SK-N-SH (cell line): ENCODE data around the gene INSYN2B. TPM values are rescaled to one million over a fixed set of nuclear protein-coding genes. Genes with fewer than 3 reads are reported as not detected.

Experiments used
- CTCF ChIA-PET: fragments of 300-600, 350-600 bp; formaldehyde crosslinking; extraction: SDS; loops from one replicate; lab custom pipeline; 2021; lab: Yijun Ruan, JAX
- POLR2A ChIA-PET: fragments of 350-600 bp; sonication (Branson Sonifier 250); formaldehyde crosslinking; extraction: SDS; loops from one replicate; lab custom pipeline; 2020; ENCODE audit warnings: antibody characterized with exemption, inconsistent platforms; lab: Yijun Ruan, JAX
- DNase-seq: peaks from one replicate; pipeline ENCODE4 v3.0.0; 2012
- H2AFZ ChIP-seq: fragments of 200-600 bp; sonication (generic); 2 replicates; pipeline ENCODE4 v1.8.1; 2016; ENCODE audit warnings: antibody characterized with exemption, mild to moderate bottlenecking, low read depth
- H3F3A ChIP-seq: fragments of 200-600 bp; sonication (generic); replicated peaks from 2 replicates; pipeline ENCODE3; 2016; ENCODE audit warnings: antibody characterized with exemption, mild to moderate bottlenecking; ENCODE audit not compliant: insufficient read depth
- H3K27ac ChIP-seq, 2 experiments: fragments of 200-500 bp in 1 of 2; fragments of 200-600 bp in 1 of 2; sonication (Bioruptor generic) in 1 of 2; sonication (generic), shearing (Covaris generic) in 1 of 2; 2 replicates each; pipeline versions ENCODE4 v1.5.1 to v1.6.1; 2014 to 2016; ENCODE audit warnings: low read depth in 2 of 2, inconsistent platforms in 1 of 2, low read length in 1 of 2, mild to moderate bottlenecking in 1 of 2, mixed read lengths in 1 of 2
- H3K27me3 ChIP-seq: fragments of 200-600 bp; sonication (generic), shearing (Covaris generic); 2 replicates; pipeline ENCODE4 v1.6.1; 2016; ENCODE audit warnings: mixed run types; ENCODE audit not compliant: insufficient read depth
- H3K36me3 ChIP-seq, 2 experiments: fragments of 200-500 bp in 1 of 2; fragments of 200-600 bp in 1 of 2; sonication (Bioruptor generic) in 1 of 2; sonication (generic) in 1 of 2; replicated peaks in 1 of 2; 2 replicates each; pipeline versions ENCODE3 to v1.5.1; 2014 to 2016; ENCODE audit warnings: low read length in 1 of 2, mild to moderate bottlenecking in 1 of 2; ENCODE audit not compliant: insufficient read depth in 2 of 2, control insufficient read depth in 1 of 2
- H3K4me1 ChIP-seq, 2 experiments: fragments of 200-500 bp in 1 of 2; fragments of 200-600 bp in 1 of 2; sonication (Bioruptor generic) in 1 of 2; sonication (generic), shearing (Covaris generic) in 1 of 2; 2 replicates each; pipeline versions ENCODE4 v1.5.1 to v1.6.1; 2014 to 2016; ENCODE audit warnings: low read depth in 1 of 2, low read length in 1 of 2, mixed run types in 1 of 2; ENCODE audit not compliant: insufficient read depth in 2 of 2, control insufficient read depth in 1 of 2
- H3K4me2 ChIP-seq: fragments of 200-600 bp; sonication (generic), shearing (Covaris generic); 2 replicates; pipeline ENCODE4 v1.6.1; 2017; ENCODE audit warnings: mixed run types
- H3K4me3 ChIP-seq, 2 experiments: fragments of 200-500 bp in 1 of 2; fragments of 200-600 bp in 1 of 2; sonication (Bioruptor generic) in 1 of 2; sonication (generic), shearing (Covaris generic) in 1 of 2; 2 replicates each; pipeline versions ENCODE4 v1.5.1 to v1.8.1; 2014 to 2016; ENCODE audit warnings: low read depth in 2 of 2, inconsistent platforms in 1 of 2, low read length in 1 of 2, mild to moderate bottlenecking in 1 of 2, mixed read lengths in 1 of 2, moderate library complexity in 1 of 2
- H3K79me2 ChIP-seq: fragments of 200-600 bp; sonication (generic); 2 replicates; pipeline ENCODE4 v1.8.1; 2017; ENCODE audit warnings: mild to moderate bottlenecking; ENCODE audit not compliant: insufficient read depth
- H3K9ac ChIP-seq: fragments of 200-600 bp; sonication (generic); 2 replicates; pipeline ENCODE4 v1.6.1; 2017; ENCODE audit warnings: mixed run types
- H3K9me2 ChIP-seq: fragments of 200-600 bp; sonication (generic); 2 replicates; pipeline ENCODE4 v1.6.1; 2017; ENCODE audit warnings: mixed run types
- H3K9me3 ChIP-seq: fragments of 200-600 bp; sonication (generic); 2 replicates; pipeline ENCODE4 v1.6.1; 2017; ENCODE audit warnings: mixed run types, mild to moderate bottlenecking, moderate library complexity
- H4K20me1 ChIP-seq: fragments of 200-600 bp; sonication (generic); 2 replicates; pipeline ENCODE4 v1.6.1; 2017; ENCODE audit warnings: mild to moderate bottlenecking, mixed run types; ENCODE audit not compliant: insufficient read depth
- CHD2 ChIP-seq: fragments of 150-350 bp; IDR thresholded peaks from 2 replicates; pipeline ENCODE4 v1.6.1; 2018; ENCODE audit warnings: low read length; ENCODE audit not compliant: partially characterized antibody
- CTCF ChIP-seq: fragments of 200-600 bp; sonication (generic); IDR thresholded peaks from 2 replicates; pipeline ENCODE4 v1.6.1; 2017; ENCODE audit warnings: antibody characterized with exemption, mild to moderate bottlenecking, moderate library complexity
- EP300 ChIP-seq, 2 experiments: IDR thresholded peaks; 2 replicates each; pipeline versions ENCODE4 v1.4.0 to v1.6.1; 2012; ENCODE audit warnings: borderline replicate concordance in 1 of 2, low read depth in 1 of 2, low read length in 1 of 2
- GABPA ChIP-seq: IDR thresholded peaks from 2 replicates; pipeline ENCODE4 v1.4.0; 2012; ENCODE audit warnings: low read depth, mild to moderate bottlenecking
- GATA2 ChIP-seq: sonication (generic); formaldehyde crosslinking; IDR thresholded peaks from 2 replicates; pipeline ENCODE4 v1.5.0; 2020; ENCODE audit warnings: mild to moderate bottlenecking, missing genetic modification reagents
- IRF3 ChIP-seq: fragments of 150-350 bp; IDR thresholded peaks from 2 replicates; pipeline ENCODE4 v1.6.1; 2016; ENCODE audit warnings: mild to moderate bottlenecking, low read depth, low read length
- JUND ChIP-seq: IDR thresholded peaks from 2 replicates; pipeline ENCODE4 v1.4.0; 2012
- MAX ChIP-seq: IDR thresholded peaks from 2 replicates; pipeline ENCODE4 v1.4.0; 2012; ENCODE audit warnings: low read depth
- POLR2AphosphoS5 ChIP-seq: IDR thresholded peaks from 2 replicates; pipeline ENCODE4 v1.6.1; 2012; ENCODE audit warnings: low read depth, low read length
- RAD21 ChIP-seq: IDR thresholded peaks from 2 replicates; pipeline ENCODE4 v1.6.1; 2012; ENCODE audit warnings: mild to moderate bottlenecking, low read length
- RXRA ChIP-seq: IDR thresholded peaks from 2 replicates; pipeline ENCODE4 v1.4.0; 2012; ENCODE audit warnings: low read depth, mild to moderate bottlenecking, borderline replicate concordance
- TAF1 ChIP-seq: IDR thresholded peaks from 2 replicates; pipeline ENCODE4 v1.6.1; 2012; ENCODE audit warnings: low read depth, mild to moderate bottlenecking, low read length, moderate library complexity, borderline replicate concordance
- TCF12 ChIP-seq: IDR thresholded peaks from 2 replicates; pipeline ENCODE4 v1.4.0; 2012
- TEAD4 ChIP-seq: IDR thresholded peaks from 2 replicates; pipeline ENCODE4 v1.4.0; 2012; ENCODE audit warnings: mild to moderate bottlenecking, borderline replicate concordance; ENCODE audit not compliant: insufficient read depth
- USF1 ChIP-seq: IDR thresholded peaks from 2 replicates; pipeline ENCODE4 v1.4.0; 2012; ENCODE audit warnings: low read depth, borderline replicate concordance
- ZBTB33 ChIP-seq: IDR thresholded peaks from 2 replicates; pipeline ENCODE4 v1.4.0; 2012; ENCODE audit warnings: low read depth, borderline replicate concordance
- WGBS: methylation state at CpG from one replicate; pipeline ENCODE4 v1.1.6; 2017; ENCODE audit warnings: low lambda C conversion rate; 5-methylcytosine and 5-hydroxymethylcytosine counted together
- polyA plus RNA-seq, 3 experiments: library from polyadenylated mRNA; depleted of rRNA; stranded (reverse); fragments of >200 nt; gene quantifications; 2 replicates each; pipeline ENCODE4 v1.2.3, GENCODE V29; 2012

INSYN2B gene
- polyA plus RNA-seq, 1 of the 3 experiments (the other 2 are of a cell fraction), result 9.2 TPM

GRCh38 chr5:169875091-169875728 is 105.1 kb downstream of the INSYN2B start:
- ChIA-PET POLR2A (no interaction called here), CTCF (interaction anchor here (1.6 kb wide), 1 partner anchor 105 kb away, joined by 4 read pairs; the partner anchor contains the start of gene INSYN2B)
- no peaks in the 10 kb centered on the region for H4K20me1 ChIP-seq
- peaks cover 0 to 44% of the 10 kb centered on the region in 2 experiments for H3K36me3 ChIP-seq
- H3K4me1 ChIP-seq, result no peaks in the 10 kb centered on the region; a peak in 1 of 4 replicates
- TF ChIP-seq USF1 (no peak), CHD2 (no peak), GATA2 (CRISPR knock-in tag) (no peak), ZBTB33 (no peak), CTCF (no peak), TEAD4 (no peak), RXRA (no peak), POLR2AphosphoS5 (no peak), TAF1 (no peak), GABPA (no peak), RAD21 (no peak), JUND (no peak), TCF12 (no peak), EP300 (IDR thresholded peaks at IDR 0.05; ENCODE audit: borderline replicate concordance in 1 of 2, low read depth in 1 of 2, low read length in 1 of 2) (no peak), MAX (no peak), IRF3 (no peak)
- DNase-seq, result no peak
- H3K79me2 ChIP-seq, result no peaks in the 10 kb centered on the region
- no peaks in the 10 kb centered on the region for H3K9me2 ChIP-seq
- H3K4me2 ChIP-seq, result no peak overlapping the region
- H3K4me3 ChIP-seq, result no peak overlapping the region
- 93% methylated on average over 8 of the region's 8 CpGs for WGBS
- no peak overlapping the region for H3K9ac ChIP-seq
- H3F3A ChIP-seq, result no peaks in the 10 kb centered on the region
- no peak overlapping the region for H2AFZ ChIP-seq
- no peaks in the 10 kb centered on the region for H3K27me3 ChIP-seq
- H3K27ac ChIP-seq, result no peak overlapping the region
- H3K9me3 ChIP-seq, result no peaks in the 10 kb centered on the region
